Measurements from ENCODE around the gene OSTN. TPM values are rescaled to one million over a fixed set of nuclear protein-coding genes. Genes with fewer than 3 reads are reported as not detected.

Gene OSTN
- total and polyA plus RNA-seq, 9 of the 15 experiments (the other 6 are each of a cell fraction or from before 2014, with no cell fraction given), result not detected

GRCh38 chr3:191197761-191198306, 1.2 kb upstream of the OSTN start:
- TF ChIP-seq CREB3L1 (IDR thresholded peaks at IDR 0.05; ENCODE audit: borderline replicate concordance, low read depth), result no peak
- TF ChIP-seq SMAD1 (IDR thresholded peaks at IDR 0.05; ENCODE audit: low read depth, low read length, partially characterized antibody), result no peak
- TF ChIP-seq NFATC3 (IDR thresholded peaks at IDR 0.05), result no peak
- no peak for TF ChIP-seq MAX (CRISPR knock-in tag; IDR thresholded peaks at IDR 0.05)
- TF ChIP-seq CSDE1 (IDR thresholded peaks at IDR 0.05), result no peak
- TF ChIP-seq STAG1 (CRISPR knock-in tag; IDR thresholded peaks at IDR 0.05; ENCODE audit: borderline replicate concordance), result no peak
- no peak for TF ChIP-seq CBX1 (IDR thresholded peaks at IDR 0.05; ENCODE audit: low read depth)
- no peak for TF ChIP-seq ZBTB5 (IDR thresholded peaks at IDR 0.05)
- no peak for TF ChIP-seq POU5F1 (IDR thresholded peaks at IDR 0.05; ENCODE audit: borderline replicate concordance, low read depth, low read length, partially characterized antibody)
- TF ChIP-seq RREB1 (CRISPR knock-in tag; IDR thresholded peaks at IDR 0.05), result no peak
- no peaks in the 10 kb centered on the region for H3K79me2 ChIP-seq (ENCODE audit: control insufficient read depth, insufficient read depth, low read length)
- H3K4me1 ChIP-seq (replicated peaks in 1 of 2; ENCODE audit: control insufficient read depth in 2 of 2, insufficient read depth in 2 of 2, low read length in 2 of 2), result no peaks in the 10 kb centered on the region
- no peaks in the 10 kb centered on the region for H3K27me3 ChIP-seq (ENCODE audit: control insufficient read depth in 2 of 2, insufficient read depth in 2 of 2, low read length in 2 of 2)
- no peaks in the 10 kb centered on the region for H4K20me1 ChIP-seq (replicated peaks; ENCODE audit: control insufficient read depth, insufficient read depth, low read length)
- H3K4me2 ChIP-seq (ENCODE audit: insufficient read depth, low read length), result no peak overlapping the region
- intact Hi-C loops (cut with micrococcal nuclease), result no loop called here
- no peak overlapping the region for H3K4me3 ChIP-seq
- no peak overlapping the region for H3K27ac ChIP-seq (ENCODE audit: extremely low read depth, low read depth, low read length)
- ChIA-PET CTCF (ENCODE audit: low intra/inter-chr PET ratio) (no interaction called here), POLR2A (no interaction called here)
- FAIRE-seq, result no peak
- no peaks in the 10 kb centered on the region for H3K36me3 ChIP-seq (ENCODE audit: control insufficient read depth, insufficient read depth, low read length)
- BruUV-seq (replicated peaks), result no TSS peak
- no peaks in the 10 kb centered on the region for H3K9me3 ChIP-seq (replicated peaks; ENCODE audit: control insufficient read depth, insufficient read depth, low read depth, low read length)
- in situ Hi-C loops (cut with MboI), result no loop called here
- 0% methylated on average over 3 of the region's 3 CpGs for WGBS (ENCODE audit: insufficient coverage, low coverage, missing lambda C conversion rate)
- no peak for DNase-seq (ENCODE audit: extremely low read depth in 1 of 4, low spot score in 3 of 4)
- no peaks in the 10 kb centered on the region for H3K9me1 ChIP-seq (ENCODE audit: control insufficient read depth, insufficient read depth, low read length)
- no peak overlapping the region for H2AFZ ChIP-seq (ENCODE audit: low read depth, low read length)
- ATAC-seq, result no peak
- no peak overlapping the region for H3K9ac ChIP-seq (ENCODE audit: insufficient read depth in 1 of 2, low read depth in 2 of 2, low read length in 2 of 2)

All from K562 (cell line).